Activated CD8-positive, alpha-beta memory T cell treated with anti-CD3 and anti-CD28 coated beads, Interleukin-2, amount 10 ng/mL, durations not matched to agents 7 days and 5 days (primary cell): Measurements from ENCODE around the gene NIPBL. TPM values are rescaled to one million over a fixed set of nuclear protein-coding genes. Genes with fewer than 3 reads are reported as not detected.

Experiments
- ATAC-seq: fragments of 150-1000 bp; cut with Tn5 transposase; one replicate; pipeline ENCODE4 v1.10.0; 2021; ENCODE audit warnings: moderate library complexity
- CTCF ChIA-PET: fragments of 350-600 bp; sonication (Branson Sonifier 250); formaldehyde crosslinking; loops from one replicate; lab custom pipeline; 2021; ENCODE audit warnings: antibody characterized with exemption; lab: Charles Lee
- DNase-seq: peaks from one replicate; pipeline ENCODE4 v3.0.0-alpha.2; 2020
- H3K27ac Mint-ChIP-seq: one replicate; pipeline ENCODE4 v1.8.0; 2021; ENCODE audit warnings: mild to moderate bottlenecking, mixed read lengths
- H3K27me3 Mint-ChIP-seq: one replicate; pipeline ENCODE4 v1.8.0; 2021; ENCODE audit warnings: mixed read lengths
- H3K36me3 Mint-ChIP-seq: one replicate; pipeline ENCODE4 v1.8.0; 2021; ENCODE audit warnings: mild to moderate bottlenecking, mixed read lengths
- H3K4me1 Mint-ChIP-seq: one replicate; pipeline ENCODE4 v1.8.0; 2021; ENCODE audit warnings: mixed read lengths
- H3K4me3 Mint-ChIP-seq: one replicate; pipeline ENCODE4 v1.8.0; 2021; ENCODE audit warnings: mild to moderate bottlenecking, moderate library complexity, mixed read lengths
- H3K9me3 Mint-ChIP-seq: one replicate; pipeline ENCODE4 v1.8.0; 2022; ENCODE audit warnings: low read depth, mixed read lengths
- total RNA-seq, 2 experiments: library from RNA; stranded (reverse); gene quantifications; one replicate each; pipeline ENCODE4 v1.2.3, GENCODE V29; 2021

NIPBL gene
- total RNA-seq, 2 experiments from 2014 or later: 56.8 to 57.1 TPM

GRCh38 chr5:36870399-36871040, 6.0 kb upstream of the NIPBL start:
- peak; percentile 84 for ATAC-seq
- CTCF ChIA-PET: interaction anchor here (1.1 to 5.6 kb wide), 3 partner anchors 127 to 140 kb away, joined by 3 to 32 read pairs (median 8); no protein-coding TSS in a partner anchor

GRCh38 chr5:36874465-36874864, 2.1 kb upstream of the NIPBL start:
- ATAC-seq (no peak), DNase-seq (no peak)
- CTCF ChIA-PET: interaction anchor here (1.4 to 1.7 kb wide), 2 partner anchors 130 to 135 kb away, joined by 4 to 5 read pairs; no protein-coding TSS in a partner anchor
- Mint-ChIP-seq H3K4me1 (peaks cover 37% of the 10 kb centered on the region), H3K9me3 (no peaks in the 10 kb centered on the region), H3K36me3 (peaks cover 12% of the 10 kb centered on the region), H3K27me3 (no peaks in the 10 kb centered on the region), H3K4me3 (peak overlapping the region; percentile 85), H3K27ac (peak overlapping the region; percentile 79)

More at GRCh38 chr5:36870399-36871040, 6.0 kb upstream of the NIPBL start:
- Mint-ChIP-seq H3K36me3 (peaks cover 10% of the 10 kb centered on the region), H3K27ac (peak overlapping the region; percentile 58), H3K27me3 (no peaks in the 10 kb centered on the region), H3K4me3 (no peak overlapping the region), H3K4me1 (peaks cover 31% of the 10 kb centered on the region), H3K9me3 (no peaks in the 10 kb centered on the region)
- DNase-seq: no peak

GRCh38 chr5:36875051-36875789, 1.3 kb upstream of the NIPBL start:
- CTCF ChIA-PET: interaction anchor here (0.9 to 2.0 kb wide), 8 partner anchors 8 to 141 kb away, joined by 3 to 6 read pairs (median 5); no protein-coding TSS in a partner anchor
- Mint-ChIP-seq H3K36me3 (peaks cover 12% of the 10 kb centered on the region), H3K4me1 (peaks cover 37% of the 10 kb centered on the region), H3K9me3 (no peaks in the 10 kb centered on the region), H3K4me3 (peak overlapping the region; percentile 85), H3K27ac (peak overlapping the region; percentile 91), H3K27me3 (no peaks in the 10 kb centered on the region)
- DNase-seq (peak; percentile 70), ATAC-seq (peak; percentile 8)

- no peaks in the 10 kb centered on the region for H3K27me3 Mint-ChIP-seq
- H3K27ac Mint-ChIP-seq: peak overlapping the region; percentile 91
- DNase-seq (peak; percentile 86), ATAC-seq (peak; percentile 69)
- peak overlapping the region; percentile 85 for H3K4me3 Mint-ChIP-seq
- H3K4me1 Mint-ChIP-seq: peaks cover 35% of the 10 kb centered on the region
- H3K9me3 Mint-ChIP-seq: no peaks in the 10 kb centered on the region
- H3K36me3 Mint-ChIP-seq: peaks cover 9% of the 10 kb centered on the region
- CTCF ChIA-PET: interaction anchor here (0.9 to 2.0 kb wide), 9 partner anchors 9 to 185 kb away, joined by 3 to 6 read pairs (median 5); no protein-coding TSS in a partner anchor
Measured at GRCh38 chr5:36875790-36876298, 725 bp upstream of the NIPBL start.

- Mint-ChIP-seq H3K27ac (peak overlapping the region; percentile 91), H3K4me1 (peaks cover 40% of the 10 kb centered on the region), H3K4me3 (peak overlapping the region; percentile 85), H3K36me3 (peaks cover 9% of the 10 kb centered on the region), H3K27me3 (no peaks in the 10 kb centered on the region), H3K9me3 (no peaks in the 10 kb centered on the region)
- ATAC-seq (peak; percentile 32), DNase-seq (peak; percentile 74)
- CTCF ChIA-PET: interaction anchor here (0.9 to 2.0 kb wide), 6 partner anchors 10 to 167 kb away, joined by 3 to 6 read pairs (median 4); no protein-coding TSS in a partner anchor
Measured at GRCh38 chr5:36876965-36877666, 547 bp downstream of the NIPBL start.

GRCh38 chr5:36877667-36878391, 1.3 kb downstream of the NIPBL start:
- Mint-ChIP-seq H3K4me1 (peaks cover 40% of the 10 kb centered on the region), H3K4me3 (peak overlapping the region; percentile 85), H3K27me3 (no peaks in the 10 kb centered on the region), H3K9me3 (no peaks in the 10 kb centered on the region), H3K27ac (peak overlapping the region; percentile 91), H3K36me3 (peaks cover 7% of the 10 kb centered on the region)
- ATAC-seq (no peak), DNase-seq (no peak)
- CTCF ChIA-PET: interaction anchor here (1.0 to 1.1 kb wide), 3 partner anchors 27 to 166 kb away, joined by 3 read pairs; no protein-coding TSS in a partner anchor

- H3K9me3 Mint-ChIP-seq: no peaks in the 10 kb centered on the region
- DNase-seq (no peak), ATAC-seq (no peak)
- H3K4me3 Mint-ChIP-seq: peak overlapping the region; percentile 85
- CTCF ChIA-PET: interaction anchor here (1.0 kb wide), 1 partner anchor 26 kb away, joined by 3 read pairs; no protein-coding TSS in a partner anchor
- peak overlapping the region; percentile 91 for H3K27ac Mint-ChIP-seq
- H3K27me3 Mint-ChIP-seq: no peaks in the 10 kb centered on the region
- H3K36me3 Mint-ChIP-seq: peaks cover 7% of the 10 kb centered on the region
- H3K4me1 Mint-ChIP-seq: peaks cover 38% of the 10 kb centered on the region
Measured at GRCh38 chr5:36878392-36879082, 2.0 kb downstream of the NIPBL start.

- Mint-ChIP-seq H3K9me3 (no peaks in the 10 kb centered on the region), H3K27me3 (no peaks in the 10 kb centered on the region), H3K27ac (no peak overlapping the region), H3K4me1 (peaks cover 40% of the 10 kb centered on the region), H3K4me3 (peak overlapping the region; percentile 85), H3K36me3 (peaks cover 7% of the 10 kb centered on the region)
- ATAC-seq (no peak), DNase-seq (no peak)
- CTCF ChIA-PET: no interaction called here
Measured at GRCh38 chr5:36879274-36880033, 2.9 kb downstream of the NIPBL start.

- no peak for ATAC-seq
- CTCF ChIA-PET: interaction anchor here (0.8 kb wide), 1 partner anchor 143 kb away, joined by 3 read pairs; no protein-coding TSS in a partner anchor
- no peak overlapping the region for H3K27ac Mint-ChIP-seq
- no peak for DNase-seq
- peaks cover 40% of the 10 kb centered on the region for H3K4me1 Mint-ChIP-seq
- H3K4me3 Mint-ChIP-seq: no peak overlapping the region
- H3K36me3 Mint-ChIP-seq: peaks cover 12% of the 10 kb centered on the region
- H3K9me3 Mint-ChIP-seq: no peaks in the 10 kb centered on the region
- no peaks in the 10 kb centered on the region for H3K27me3 Mint-ChIP-seq
Measured at GRCh38 chr5:36880761-36881160, 4.2 kb downstream of the NIPBL start.

GRCh38 chr5:36881304-36881703, 4.7 kb downstream of the NIPBL start:
- H3K4me1 Mint-ChIP-seq: peaks cover 43% of the 10 kb centered on the region
- H3K27me3 Mint-ChIP-seq: no peaks in the 10 kb centered on the region
- H3K27ac Mint-ChIP-seq: no peak overlapping the region
- CTCF ChIA-PET: interaction anchor here (0.8 kb wide), 1 partner anchor 143 kb away, joined by 3 read pairs; no protein-coding TSS in a partner anchor
- no peak overlapping the region for H3K4me3 Mint-ChIP-seq
- no peaks in the 10 kb centered on the region for H3K9me3 Mint-ChIP-seq
- peaks cover 12% of the 10 kb centered on the region for H3K36me3 Mint-ChIP-seq
- ATAC-seq (no peak), DNase-seq (no peak)

- H3K27me3 Mint-ChIP-seq: no peaks in the 10 kb centered on the region
- peaks cover 45% of the 10 kb centered on the region for H3K4me1 Mint-ChIP-seq
- DNase-seq (no peak), ATAC-seq (no peak)
- CTCF ChIA-PET: no interaction called here
- no peak overlapping the region for H3K27ac Mint-ChIP-seq
- H3K36me3 Mint-ChIP-seq: peaks cover 12% of the 10 kb centered on the region
- H3K9me3 Mint-ChIP-seq: no peaks in the 10 kb centered on the region
- H3K4me3 Mint-ChIP-seq: no peak overlapping the region
Measured at GRCh38 chr5:36881807-36882206, 5.2 kb downstream of the NIPBL start.
